ENCODE results near the gene XXYLT1.
"Not testable (repeated sequence)": the region's sequence is repeated elsewhere in the genome, so short reads cannot be mapped to it uniquely, and the experiment has no call there.

XXYLT1 gene

GRCh38 chr3:195207056-195207455 lies 63.9 kb downstream of the XXYLT1 start:
- no peak for DNase-seq

- peak; percentile 71 for DNase-seq
These were observed 66.4 kb downstream of the XXYLT1 start for GRCh38 chr3:195204360-195205163.

- no peak for DNase-seq
These were observed 67.4 kb downstream of the XXYLT1 start for GRCh38 chr3:195203606-195204005.

GRCh38 chr3:195201295-195201694 lies 69.7 kb downstream of the XXYLT1 start:
- DNase-seq, result no peak

DNA sequence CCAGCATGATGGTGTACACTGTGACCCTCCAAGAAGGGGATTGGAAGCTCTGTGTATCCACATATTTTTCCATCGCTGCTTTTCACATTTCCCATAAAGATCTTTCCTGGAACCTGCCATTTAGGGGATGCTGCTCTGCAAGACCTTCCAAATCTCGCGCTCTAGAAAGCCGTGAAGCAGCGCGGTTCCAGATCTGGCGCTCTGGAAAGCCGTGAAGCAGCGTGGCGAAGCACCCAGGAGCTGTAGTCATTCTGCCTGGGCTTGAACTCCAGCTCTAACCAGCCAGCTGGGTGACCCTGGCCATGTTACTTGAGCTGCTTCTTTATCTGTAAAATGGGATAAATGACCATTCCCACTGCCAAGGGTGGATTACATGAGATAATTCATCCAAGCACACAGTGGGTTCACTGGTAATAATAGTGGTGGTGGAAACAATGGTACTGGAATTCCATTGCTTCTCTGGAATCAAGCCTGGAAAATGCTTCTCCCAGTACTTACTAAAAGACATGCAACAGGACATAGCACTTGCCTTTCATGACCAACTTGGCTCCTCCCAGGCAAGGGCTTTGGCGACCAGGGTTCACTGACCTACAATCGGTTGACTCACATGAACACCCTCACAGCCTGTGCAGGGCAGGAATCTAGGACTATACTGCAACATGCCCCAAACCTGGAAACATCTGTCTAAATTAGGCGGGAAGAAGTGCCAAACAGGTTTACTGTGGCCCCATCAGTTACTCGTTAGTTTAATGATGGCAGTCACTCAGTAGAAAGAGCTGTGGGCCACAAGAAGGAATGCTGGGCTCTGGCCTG lies 70.7 kb downstream of the XXYLT1 start:
- DNase-seq, result no peak

DNA sequence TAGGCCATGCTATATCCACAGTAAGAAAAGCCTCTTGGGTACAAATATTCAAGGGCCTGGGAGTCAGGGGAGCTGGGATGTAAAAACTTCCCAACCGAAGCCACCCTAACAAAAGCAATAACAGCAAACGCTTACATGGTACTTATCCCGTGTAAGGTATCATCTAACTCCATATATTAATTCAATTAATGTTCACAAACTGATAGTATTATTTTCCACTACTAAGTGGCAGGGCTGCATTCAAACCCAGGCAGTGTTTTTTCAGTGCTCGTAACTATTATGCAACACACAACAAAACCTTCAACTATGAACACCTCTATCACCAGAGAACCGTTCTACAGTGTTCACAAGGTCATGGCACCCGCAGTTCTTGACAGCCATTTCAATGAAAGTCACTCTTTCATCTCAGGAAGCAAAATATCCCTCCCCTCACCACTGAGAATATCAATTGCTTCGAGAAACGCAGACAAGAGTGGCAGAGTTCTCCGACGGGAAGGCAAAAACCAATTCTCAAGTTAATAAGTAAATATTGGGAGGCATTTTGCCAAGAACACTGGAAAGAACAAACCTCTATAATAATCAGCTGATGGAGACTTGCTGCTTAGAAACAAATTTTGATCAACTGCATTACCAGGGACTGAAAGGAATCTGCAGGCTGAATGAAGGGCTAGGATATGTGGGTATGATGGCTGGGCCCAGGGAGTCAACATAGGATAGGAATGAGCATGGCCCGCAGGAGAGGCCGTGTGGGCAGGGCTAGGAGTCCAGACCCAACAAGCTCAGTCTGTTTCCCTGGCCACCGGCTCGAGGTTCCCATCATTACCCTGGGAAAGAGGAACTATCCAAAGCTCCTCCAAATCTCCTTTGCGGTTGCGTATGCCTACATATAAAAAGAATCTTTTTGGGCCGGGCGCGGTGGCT lies 72.3 kb downstream of the XXYLT1 start:
- DNase-seq, result no peak

GRCh38 chr3:195197765-195198425 lies 73.1 kb downstream of the XXYLT1 start:
- no peak for DNase-seq

- DNase-seq, result no peak
These were observed 74.7 kb downstream of the XXYLT1 start for GRCh38 chr3:195196266-195196665.

GRCh38 chr3:195195321-195196209 lies 75.4 kb downstream of the XXYLT1 start:
- no peak for DNase-seq

- DNase-seq, result no peak
These were observed 76.3 kb downstream of the XXYLT1 start for GRCh38 chr3:195194559-195195206.

- no peak for DNase-seq
These were observed 79.4 kb downstream of the XXYLT1 start for GRCh38 chr3:195191580-195191979.

- no peak for DNase-seq
These were observed 81.1 kb downstream of the XXYLT1 start for GRCh38 chr3:195189821-195190220.

- DNase-seq, result no peak
These were observed 82.5 kb downstream of the XXYLT1 start for GRCh38 chr3:195188426-195188927.

DNA sequence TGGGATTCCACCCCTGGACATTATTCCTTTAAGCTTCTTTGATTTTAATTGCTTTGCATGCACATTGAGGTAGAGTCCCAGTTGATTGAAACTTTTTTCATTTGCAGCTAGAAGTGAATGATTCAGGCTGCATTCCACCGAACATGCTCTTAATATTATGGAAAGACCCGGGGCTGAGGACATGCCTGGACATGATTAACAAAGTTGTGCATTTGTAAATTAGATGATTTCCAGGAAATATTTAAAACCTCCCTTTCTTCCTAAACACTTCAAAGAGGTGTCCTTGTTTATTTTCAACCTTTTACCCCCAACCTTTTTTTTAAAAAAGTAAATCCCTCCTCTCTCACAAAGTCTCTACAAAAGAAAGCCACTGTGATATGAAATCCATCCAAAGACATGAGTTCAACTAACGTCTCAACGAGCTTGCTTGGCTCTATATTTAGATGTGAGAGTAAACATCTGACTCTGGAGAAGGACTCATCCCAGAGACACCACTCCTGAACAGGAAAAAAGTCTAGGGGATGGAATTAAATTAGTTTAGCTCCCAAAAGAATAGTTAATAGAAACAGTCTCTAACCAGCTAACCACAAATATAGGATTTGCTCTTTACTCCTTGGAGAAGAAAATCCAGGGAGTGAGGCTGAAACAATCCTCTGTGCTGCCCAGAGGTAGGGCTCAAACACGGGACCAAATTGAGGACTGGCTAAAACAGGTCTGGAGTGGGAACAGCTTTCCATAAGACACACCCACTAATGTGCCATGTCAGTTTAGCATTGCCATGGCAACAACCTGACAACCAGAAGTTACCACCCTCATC lies 83.1 kb downstream of the XXYLT1 start:
- DNase-seq, result no peak

DNA sequence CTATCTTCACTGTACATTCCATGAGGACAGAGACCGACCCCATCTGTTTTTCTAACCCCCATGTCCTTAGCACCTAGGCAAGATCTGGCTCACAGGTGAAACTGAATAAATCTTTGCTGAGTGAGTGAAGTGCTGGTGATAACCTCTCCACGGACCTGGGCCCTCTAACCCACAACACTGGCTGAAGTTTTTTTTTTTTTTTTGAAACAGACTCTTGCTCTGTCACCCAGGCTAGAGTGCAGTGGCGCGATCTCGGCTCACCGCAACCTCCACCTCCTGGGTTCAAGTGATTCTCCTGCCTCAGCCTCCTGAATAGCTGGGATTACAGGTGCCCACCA lies 84.3 kb downstream of the XXYLT1 start:
- DNase-seq, result not testable (repeated sequence)

DNA sequence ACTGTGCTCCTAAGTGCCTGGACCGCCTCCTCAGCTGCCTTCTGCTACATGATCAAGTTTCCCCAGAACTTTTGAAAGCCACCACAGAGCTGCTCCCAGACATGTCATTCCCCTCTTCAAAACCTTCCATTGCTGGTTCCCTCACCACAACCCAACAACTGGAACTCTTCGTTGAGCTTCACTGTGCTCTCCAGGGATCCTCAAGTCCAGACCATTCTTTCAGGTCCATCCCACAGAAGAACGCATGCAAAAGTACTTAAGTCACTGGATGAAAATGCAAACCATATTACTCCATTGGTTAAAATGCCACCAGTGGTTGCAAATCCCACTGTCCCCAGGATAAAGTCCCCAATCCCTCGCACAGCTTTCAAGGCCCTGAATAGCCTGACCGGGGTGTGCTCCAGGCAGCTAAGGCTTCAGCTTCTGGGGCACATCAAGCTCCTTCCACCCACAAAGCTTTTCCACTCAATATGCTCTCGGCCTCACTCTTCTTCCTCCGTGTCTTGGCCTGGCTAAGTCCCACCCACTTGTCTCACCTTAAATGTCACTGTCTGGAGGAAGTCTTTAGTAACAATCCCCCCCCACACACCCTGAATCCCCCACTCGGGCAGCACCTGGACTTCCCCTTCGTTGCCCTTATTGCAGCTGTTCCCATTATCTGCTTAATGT lies 84.8 kb downstream of the XXYLT1 start:
- DNase-seq, result no peak

DNA sequence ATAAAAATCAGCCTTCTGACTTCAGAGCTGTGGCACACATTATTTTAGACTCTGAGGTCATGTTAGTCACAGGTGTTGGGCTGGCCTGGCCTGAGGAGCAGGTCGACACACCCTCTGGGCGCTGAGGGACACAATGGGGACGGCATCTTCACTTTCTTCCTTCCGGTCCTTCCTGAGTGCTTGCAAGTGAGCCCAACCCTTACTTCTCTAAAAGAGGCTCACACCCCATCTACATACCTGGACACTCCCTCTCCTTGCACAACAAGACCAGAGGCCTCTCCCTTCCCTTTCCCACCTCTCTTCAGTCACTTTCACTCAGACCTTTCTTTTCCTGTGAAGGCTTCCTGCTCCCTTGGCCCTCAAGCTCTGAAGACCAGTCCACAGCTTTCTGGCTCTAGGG lies 85.4 kb downstream of the XXYLT1 start:
- DNase-seq, result no peak

DNA sequence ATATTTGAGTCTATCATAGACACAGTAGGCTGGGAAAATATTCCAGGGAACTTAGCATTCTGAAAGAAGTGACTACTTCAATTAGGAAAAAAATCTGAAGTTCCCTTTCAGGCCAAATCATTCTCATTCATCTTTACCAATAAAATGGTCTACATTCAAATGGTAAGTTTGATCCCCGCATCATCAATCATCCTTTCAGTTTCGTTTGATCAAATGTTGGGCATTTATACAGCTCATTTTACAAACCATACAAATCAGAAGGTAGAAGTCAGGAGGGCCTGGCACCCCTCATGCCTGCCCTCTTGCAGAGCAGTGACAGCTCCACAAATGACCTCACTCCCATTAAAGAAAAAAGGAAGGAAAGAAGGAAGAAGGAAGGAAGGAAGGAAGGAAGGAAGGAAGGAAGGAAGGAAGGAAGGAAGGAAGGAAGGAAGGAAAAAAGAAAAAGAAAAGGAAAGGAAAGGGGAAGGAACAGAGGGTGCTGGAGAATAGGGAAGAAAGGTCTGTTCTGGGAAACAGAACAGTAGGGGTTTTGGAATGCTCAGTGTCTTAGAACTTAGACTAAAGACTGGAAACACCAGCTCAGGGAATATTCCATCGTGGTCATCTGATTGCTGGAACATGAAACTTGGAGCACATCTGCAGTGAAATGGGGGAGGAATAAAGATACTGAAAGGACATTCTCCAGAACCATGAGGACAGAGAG lies 86.1 kb downstream of the XXYLT1 start:
- DNase-seq, result no peak
